IMR-90 (cell line): Measurements from ENCODE around the gene PRLR.

Source experiments
- CEBPB ChIP-seq: IDR thresholded peaks from 2 replicates; pipeline ENCODE4 v1.6.1; 2012; ENCODE audit warnings: low read depth, low read length, improper control_type of control experiment
- CHD1 ChIP-seq: IDR thresholded peaks from 2 replicates; pipeline ENCODE4 v1.6.1; 2012; ENCODE audit warnings: low read depth, low read length, improper control_type of control experiment
- ELK1 ChIP-seq: fragments of 150-350 bp; IDR thresholded peaks from 2 replicates; pipeline ENCODE4 v1.6.1; 2016; ENCODE audit warnings: low read depth, mild to moderate bottlenecking, low read length, moderate library complexity, borderline replicate concordance
- FOS ChIP-seq: fragments of 150-350 bp; IDR thresholded peaks from 2 replicates; pipeline ENCODE4 v1.6.1; 2016; ENCODE audit warnings: low read depth, low read length
- MAFK ChIP-seq: IDR thresholded peaks from 2 replicates; pipeline ENCODE4 v1.6.1; 2012; ENCODE audit warnings: low read depth, low read length, improper control_type of control experiment
- MAZ ChIP-seq: IDR thresholded peaks from 2 replicates; pipeline ENCODE4 v1.6.1; 2012; ENCODE audit warnings: low read depth, mild to moderate bottlenecking, low read length, improper control_type of control experiment, moderate library complexity, borderline replicate concordance
- MXI1 ChIP-seq: IDR thresholded peaks from 2 replicates; pipeline ENCODE4 v1.6.1; 2012; ENCODE audit warnings: low read depth, mild to moderate bottlenecking, low read length, moderate library complexity, borderline replicate concordance
- POLR2A ChIP-seq: IDR thresholded peaks from 2 replicates; pipeline ENCODE4 v1.6.1; 2012; ENCODE audit warnings: mild to moderate bottlenecking, low read depth, low read length
- RAD21 ChIP-seq: IDR thresholded peaks from 2 replicates; pipeline ENCODE4 v1.6.1; 2012; ENCODE audit warnings: low read length, improper control_type of control experiment
- RCOR1 ChIP-seq: IDR thresholded peaks from 2 replicates; pipeline ENCODE4 v1.6.1; 2012; ENCODE audit warnings: mild to moderate bottlenecking, low read length, improper control_type of control experiment; ENCODE audit not compliant: insufficient replicate concordance
- RFX5 ChIP-seq: IDR thresholded peaks from 2 replicates; pipeline ENCODE4 v1.8.0; 2012; ENCODE audit warnings: low read depth, mild to moderate bottlenecking, low read length, moderate library complexity
- USF2 ChIP-seq: fragments of 150-350 bp; IDR thresholded peaks from 2 replicates; pipeline ENCODE4 v1.6.1; 2017; ENCODE audit warnings: mild to moderate bottlenecking, antibody characterized with exemption, low read length, low read depth
- TF ChIP-seq, protein P1 (sequence below): conservative IDR thresholded peaks from 2 replicates; pipeline ENCODE4 v1.5.1; 2012; ENCODE audit warnings: mild to moderate bottlenecking, low read depth, low read length, improper control_type of control experiment

DNA sequence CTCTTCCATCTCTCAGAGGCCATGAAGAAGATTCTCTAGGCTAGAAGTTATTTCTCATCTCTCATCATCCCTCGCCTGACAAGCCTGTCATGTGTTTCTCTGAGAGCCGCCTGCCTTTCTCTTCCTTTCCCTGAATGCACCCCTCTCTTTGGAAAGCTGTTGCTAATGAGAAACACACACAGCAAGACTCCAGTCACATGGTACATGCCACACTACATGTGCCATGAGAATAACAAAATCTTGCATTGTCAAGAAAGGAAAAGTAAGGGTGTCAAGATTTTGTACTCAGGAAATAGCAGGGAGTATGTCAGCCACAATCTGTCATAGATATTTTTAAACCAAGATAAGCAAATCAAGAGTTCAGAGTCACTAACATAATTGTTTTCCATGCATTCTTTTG, 191.4 kb downstream of the PRLR start:
- TF ChIP-seq POLR2A (no peak), RFX5 (no peak), MXI1 (no peak), USF2 (no peak), MAZ (no peak), CHD1 (no peak), MAFK (no peak), RCOR1 (no peak), RAD21 (no peak), FOS (no peak), CEBPB (no peak), ELK1 (no peak)
- TF ChIP-seq, protein P1, sequence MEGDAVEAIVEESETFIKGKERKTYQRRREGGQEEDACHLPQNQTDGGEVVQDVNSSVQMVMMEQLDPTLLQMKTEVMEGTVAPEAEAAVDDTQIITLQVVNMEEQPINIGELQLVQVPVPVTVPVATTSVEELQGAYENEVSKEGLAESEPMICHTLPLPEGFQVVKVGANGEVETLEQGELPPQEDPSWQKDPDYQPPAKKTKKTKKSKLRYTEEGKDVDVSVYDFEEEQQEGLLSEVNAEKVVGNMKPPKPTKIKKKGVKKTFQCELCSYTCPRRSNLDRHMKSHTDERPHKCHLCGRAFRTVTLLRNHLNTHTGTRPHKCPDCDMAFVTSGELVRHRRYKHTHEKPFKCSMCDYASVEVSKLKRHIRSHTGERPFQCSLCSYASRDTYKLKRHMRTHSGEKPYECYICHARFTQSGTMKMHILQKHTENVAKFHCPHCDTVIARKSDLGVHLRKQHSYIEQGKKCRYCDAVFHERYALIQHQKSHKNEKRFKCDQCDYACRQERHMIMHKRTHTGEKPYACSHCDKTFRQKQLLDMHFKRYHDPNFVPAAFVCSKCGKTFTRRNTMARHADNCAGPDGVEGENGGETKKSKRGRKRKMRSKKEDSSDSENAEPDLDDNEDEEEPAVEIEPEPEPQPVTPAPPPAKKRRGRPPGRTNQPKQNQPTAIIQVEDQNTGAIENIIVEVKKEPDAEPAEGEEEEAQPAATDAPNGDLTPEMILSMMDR: no peak
